Hepatocyte (in vitro differentiated cells): ENCODE results near the gene ACTRT3.

Experiments
- CTCF ChIP-seq: fragments of 200-600 bp; sonication (generic); IDR thresholded peaks from 2 replicates; pipeline ENCODE4 v1.5.1; 2016; ENCODE audit warnings: antibody characterized with exemption, mild to moderate bottlenecking; ENCODE audit not compliant: poor library complexity
- EZH2phosphoT487 ChIP-seq: fragments of 200-600 bp; sonication (generic); IDR thresholded peaks from one replicate; pipeline ENCODE4 v1.6.1; 2018; ENCODE audit warnings: antibody characterized with exemption, mild to moderate bottlenecking, low read depth, moderate library complexity; ENCODE audit not compliant: unreplicated experiment, severe bottlenecking

GRCh38 chr3:169809230-169809795, 40.0 kb upstream of the ACTRT3 start:
- TF ChIP-seq CTCF = no peak
- no peak for TF ChIP-seq EZH2phosphoT487
